ENCODE data around the gene SYTL1. TPM values are rescaled to one million over a fixed set of nuclear protein-coding genes. Genes with fewer than 3 reads are reported as not detected.

Gene SYTL1
- total and polyA plus RNA-seq, 9 of the 15 experiments (the other 6 are each of a cell fraction or from before 2014, with no cell fraction given) = 0.04 to 9.3 (median 1.7) TPM

GRCh38 chr1:27366411-27367159 is 24.8 kb downstream of the SYTL1 start, which contains the start of gene MAP3K6 (continued):
- TF ChIP-seq ESRRB (CRISPR knock-in tag; IDR thresholded peaks at IDR 0.05; ENCODE audit: borderline replicate concordance) (no peak), TSC22D4 (tag; IDR thresholded peaks at IDR 0.05) (no peak), PATZ1 (CRISPR knock-in tag; IDR thresholded peaks at IDR 0.05; ENCODE audit: borderline replicate concordance) (no peak), AFF4 (CRISPR knock-in tag; IDR thresholded peaks at IDR 0.05) (0 out of 2 replicates have a peak, but pooled peaks have one; percentile 12), TAL1 (IDR thresholded peaks at IDR 0.05) (no peak), BACH1 (tag; IDR thresholded peaks at IDR 0.05) (no peak)
- TF ChIP-seq, protein P1, sequence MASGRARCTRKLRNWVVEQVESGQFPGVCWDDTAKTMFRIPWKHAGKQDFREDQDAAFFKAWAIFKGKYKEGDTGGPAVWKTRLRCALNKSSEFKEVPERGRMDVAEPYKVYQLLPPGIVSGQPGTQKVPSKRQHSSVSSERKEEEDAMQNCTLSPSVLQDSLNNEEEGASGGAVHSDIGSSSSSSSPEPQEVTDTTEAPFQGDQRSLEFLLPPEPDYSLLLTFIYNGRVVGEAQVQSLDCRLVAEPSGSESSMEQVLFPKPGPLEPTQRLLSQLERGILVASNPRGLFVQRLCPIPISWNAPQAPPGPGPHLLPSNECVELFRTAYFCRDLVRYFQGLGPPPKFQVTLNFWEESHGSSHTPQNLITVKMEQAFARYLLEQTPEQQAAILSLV (tag; IDR thresholded peaks at IDR 0.05) = no peak
- TF ChIP-seq, protein P2, sequence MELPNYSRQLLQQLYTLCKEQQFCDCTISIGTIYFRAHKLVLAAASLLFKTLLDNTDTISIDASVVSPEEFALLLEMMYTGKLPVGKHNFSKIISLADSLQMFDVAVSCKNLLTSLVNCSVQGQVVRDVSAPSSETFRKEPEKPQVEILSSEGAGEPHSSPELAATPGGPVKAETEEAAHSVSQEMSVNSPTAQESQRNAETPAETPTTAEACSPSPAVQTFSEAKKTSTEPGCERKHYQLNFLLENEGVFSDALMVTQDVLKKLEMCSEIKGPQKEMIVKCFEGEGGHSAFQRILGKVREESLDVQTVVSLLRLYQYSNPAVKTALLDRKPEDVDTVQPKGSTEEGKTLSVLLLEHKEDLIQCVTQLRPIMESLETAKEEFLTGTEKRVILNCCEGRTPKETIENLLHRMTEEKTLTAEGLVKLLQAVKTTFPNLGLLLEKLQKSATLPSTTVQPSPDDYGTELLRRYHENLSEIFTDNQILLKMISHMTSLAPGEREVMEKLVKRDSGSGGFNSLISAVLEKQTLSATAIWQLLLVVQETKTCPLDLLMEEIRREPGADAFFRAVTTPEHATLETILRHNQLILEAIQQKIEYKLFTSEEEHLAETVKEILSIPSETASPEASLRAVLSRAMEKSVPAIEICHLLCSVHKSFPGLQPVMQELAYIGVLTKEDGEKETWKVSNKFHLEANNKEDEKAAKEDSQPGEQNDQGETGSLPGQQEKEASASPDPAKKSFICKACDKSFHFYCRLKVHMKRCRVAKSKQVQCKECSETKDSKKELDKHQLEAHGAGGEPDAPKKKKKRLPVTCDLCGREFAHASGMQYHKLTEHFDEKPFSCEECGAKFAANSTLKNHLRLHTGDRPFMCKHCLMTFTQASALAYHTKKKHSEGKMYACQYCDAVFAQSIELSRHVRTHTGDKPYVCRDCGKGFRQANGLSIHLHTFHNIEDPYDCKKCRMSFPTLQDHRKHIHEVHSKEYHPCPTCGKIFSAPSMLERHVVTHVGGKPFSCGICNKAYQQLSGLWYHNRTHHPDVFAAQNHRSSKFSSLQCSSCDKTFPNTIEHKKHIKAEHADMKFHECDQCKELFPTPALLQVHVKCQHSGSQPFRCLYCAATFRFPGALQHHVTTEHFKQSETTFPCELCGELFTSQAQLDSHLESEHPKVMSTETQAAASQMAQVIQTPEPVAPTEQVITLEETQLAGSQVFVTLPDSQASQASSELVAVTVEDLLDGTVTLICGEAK (IDR thresholded peaks at IDR 0.05) = no peak; the same call in 1 of the 2 replicates
- TF ChIP-seq, protein P2 (CRISPR knock-in tag; IDR thresholded peaks at IDR 0.05) = no peak

All from K562 (cell line).